ENCODE measurements around the gene NCAM1.

The NCAM1 gene

DNA sequence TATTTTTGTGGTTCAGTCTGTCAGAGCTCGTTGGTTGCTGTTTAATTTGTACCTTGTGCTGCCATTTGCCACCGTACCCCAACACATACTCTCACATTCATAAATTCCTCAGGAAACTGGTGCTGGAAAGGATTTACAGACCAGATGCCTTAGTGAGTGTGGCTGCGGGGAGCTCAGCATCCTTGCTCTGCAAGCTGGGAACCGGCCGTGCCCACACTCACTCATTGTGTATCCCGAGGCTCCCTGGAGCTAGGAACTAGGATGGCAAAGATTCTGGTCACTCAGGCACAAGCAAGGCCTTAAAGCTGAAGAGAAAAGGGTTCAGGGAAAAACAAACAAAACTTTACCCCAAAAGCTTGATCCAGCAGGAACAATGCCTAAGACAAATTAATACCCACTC is 288.6 kb downstream of the NCAM1 start:
- DNase-seq (ENCODE audit: low read depth in 2 of 2): no peak

DNA sequence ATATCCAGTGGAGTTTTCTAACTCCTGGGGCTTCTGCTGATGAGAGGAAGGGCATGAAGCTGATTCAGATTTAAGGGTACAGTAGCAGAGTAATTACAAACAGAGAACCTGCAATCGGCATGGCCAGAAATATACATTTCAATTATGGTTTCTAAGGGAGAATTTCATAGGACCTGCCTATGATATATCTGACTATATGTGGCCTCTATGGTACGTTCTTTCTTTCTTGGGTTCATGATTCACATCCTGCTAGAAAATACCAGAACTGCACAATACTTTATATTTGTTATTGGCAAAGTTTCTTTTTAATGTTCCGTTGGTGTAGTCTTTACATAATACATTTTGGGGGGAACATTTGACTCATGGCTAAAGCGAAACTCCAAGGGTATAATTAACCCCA is 290.1 kb downstream of the NCAM1 start:
- no peak for DNase-seq (ENCODE audit: low read depth in 2 of 2)

DNA sequence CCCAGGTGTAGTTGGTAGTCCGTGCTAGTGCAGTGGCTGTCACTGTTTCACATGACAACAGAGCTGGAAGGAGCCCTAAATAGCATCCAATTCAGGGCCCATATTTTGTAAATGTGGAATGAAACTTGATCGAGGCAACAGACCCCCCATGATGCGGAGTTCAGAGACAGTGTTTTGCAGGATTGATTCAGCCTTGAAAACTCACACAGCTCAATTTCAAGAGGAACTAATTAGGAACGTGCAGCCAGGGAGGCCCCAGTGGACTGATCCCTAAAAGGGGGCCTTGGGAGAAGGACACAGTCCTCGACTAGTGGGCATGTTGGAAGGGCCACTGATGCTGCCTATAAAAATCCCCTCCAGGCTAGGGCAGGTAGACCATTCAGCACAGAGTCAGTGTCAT is 292.2 kb downstream of the NCAM1 start:
- DNase-seq (ENCODE audit: low read depth in 2 of 2): no peak

DNA sequence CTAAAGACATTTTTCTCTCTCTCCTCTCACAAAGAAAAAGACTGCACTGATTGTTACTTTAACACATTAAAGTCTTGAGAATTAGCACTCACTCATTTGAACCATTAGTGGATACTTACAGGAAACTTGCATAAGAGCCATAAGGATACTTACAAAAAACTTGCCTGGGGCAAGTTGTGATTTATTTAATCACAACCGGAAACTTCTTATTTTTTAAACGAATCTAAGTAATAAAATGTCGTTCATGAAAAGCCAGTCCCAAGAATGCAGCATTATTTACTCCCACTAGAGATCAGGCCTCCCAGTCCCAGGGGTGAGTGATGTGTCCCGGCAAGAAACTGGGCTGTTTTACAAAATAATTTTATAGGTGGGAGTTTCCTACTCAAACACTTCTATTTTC is 293.9 kb downstream of the NCAM1 start:
- no peak for DNase-seq (ENCODE audit: low read depth in 2 of 2)

DNA sequence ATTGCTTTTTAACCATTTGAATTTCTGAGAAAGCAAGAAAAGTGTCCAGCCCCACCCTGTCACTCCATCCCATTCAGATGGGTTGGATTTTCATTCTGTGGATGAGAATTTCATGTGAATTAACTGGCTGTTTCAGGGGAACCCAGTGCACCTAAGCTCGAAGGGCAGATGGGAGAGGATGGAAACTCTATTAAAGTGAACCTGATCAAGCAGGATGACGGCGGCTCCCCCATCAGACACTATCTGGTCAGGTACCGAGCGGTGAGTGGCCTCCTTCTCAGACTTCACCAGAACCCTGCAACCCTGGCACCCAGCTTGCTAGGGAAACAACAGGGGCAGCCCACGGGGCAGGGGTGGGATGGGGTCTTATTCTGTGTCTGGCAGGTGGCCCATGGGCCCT is 294.5 kb downstream of the NCAM1 start:
- DNase-seq (ENCODE audit: low read depth in 2 of 2): no peak

DNA sequence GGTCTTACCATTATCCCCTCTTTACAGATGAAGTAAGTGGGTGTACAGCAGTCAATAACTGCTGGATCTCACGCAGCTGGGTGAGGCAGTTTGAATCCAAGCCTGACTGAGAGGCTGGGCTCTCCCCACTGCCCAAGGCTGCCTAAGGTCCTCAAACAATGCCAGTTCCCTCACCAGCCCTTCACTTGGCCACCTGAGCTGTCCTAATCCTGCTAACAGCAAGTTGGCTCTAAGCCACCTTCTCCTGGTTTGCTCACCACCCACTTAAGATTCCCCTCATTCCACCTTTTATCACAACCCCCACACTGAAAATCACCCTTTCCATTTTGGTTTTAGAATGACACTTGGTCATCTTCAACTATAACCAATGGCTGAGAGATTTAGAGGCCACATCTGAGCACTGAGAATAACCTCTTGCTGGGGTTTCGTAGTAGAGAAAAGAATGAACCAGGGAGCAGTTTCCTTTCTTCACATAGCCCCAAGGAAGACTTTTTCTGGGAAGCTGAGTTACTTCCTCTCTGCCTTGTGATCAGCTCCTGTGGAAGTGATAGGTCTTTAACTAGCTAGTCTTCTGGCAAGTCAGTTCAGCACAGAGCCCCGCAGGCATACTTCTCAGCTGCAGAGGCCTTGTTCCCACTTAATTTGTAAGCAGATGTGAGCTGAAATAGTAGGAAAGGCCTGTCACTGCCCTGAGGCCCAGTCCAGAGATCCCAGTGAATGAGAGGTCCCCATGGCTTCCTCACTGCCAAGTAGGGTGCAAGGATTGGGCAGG is 295.4 kb downstream of the NCAM1 start:
- no peak for DNase-seq (ENCODE audit: low read depth in 2 of 2)

DNA sequence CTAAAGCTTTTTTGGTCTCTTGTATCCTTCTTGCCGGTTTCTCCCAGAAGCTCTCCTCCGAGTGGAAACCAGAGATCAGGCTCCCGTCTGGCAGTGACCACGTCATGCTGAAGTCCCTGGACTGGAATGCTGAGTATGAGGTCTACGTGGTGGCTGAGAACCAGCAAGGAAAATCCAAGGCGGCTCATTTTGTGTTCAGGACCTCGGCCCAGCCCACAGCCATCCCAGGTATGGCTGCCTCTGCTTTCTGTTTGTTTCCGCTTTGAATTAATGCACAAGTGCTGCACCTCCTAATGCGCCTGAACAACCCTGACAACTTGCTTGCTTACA is 298.8 kb downstream of the NCAM1 start:
- no peak for DNase-seq (ENCODE audit: low read depth in 2 of 2)

DNA sequence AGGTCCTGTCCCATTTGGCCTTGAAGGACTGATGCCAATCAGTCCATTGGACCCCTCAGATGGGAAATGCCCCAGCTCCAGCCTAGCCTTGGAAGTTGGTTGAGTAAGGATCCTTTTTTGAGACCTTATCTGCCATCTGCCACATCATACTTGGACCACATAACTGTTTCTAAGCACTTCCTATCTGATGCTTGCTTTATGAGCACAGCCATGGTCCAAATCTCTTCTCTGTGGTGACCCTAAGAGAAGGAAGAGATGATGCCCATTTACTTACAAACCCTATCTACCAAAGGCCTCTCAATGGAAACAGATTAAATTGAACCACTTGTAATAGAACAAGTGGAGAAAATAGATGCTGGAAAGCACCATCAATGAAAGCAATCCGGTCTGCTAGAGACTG is 299.3 kb downstream of the NCAM1 start:
- DNase-seq (ENCODE audit: low read depth in 2 of 2): no peak

DNA sequence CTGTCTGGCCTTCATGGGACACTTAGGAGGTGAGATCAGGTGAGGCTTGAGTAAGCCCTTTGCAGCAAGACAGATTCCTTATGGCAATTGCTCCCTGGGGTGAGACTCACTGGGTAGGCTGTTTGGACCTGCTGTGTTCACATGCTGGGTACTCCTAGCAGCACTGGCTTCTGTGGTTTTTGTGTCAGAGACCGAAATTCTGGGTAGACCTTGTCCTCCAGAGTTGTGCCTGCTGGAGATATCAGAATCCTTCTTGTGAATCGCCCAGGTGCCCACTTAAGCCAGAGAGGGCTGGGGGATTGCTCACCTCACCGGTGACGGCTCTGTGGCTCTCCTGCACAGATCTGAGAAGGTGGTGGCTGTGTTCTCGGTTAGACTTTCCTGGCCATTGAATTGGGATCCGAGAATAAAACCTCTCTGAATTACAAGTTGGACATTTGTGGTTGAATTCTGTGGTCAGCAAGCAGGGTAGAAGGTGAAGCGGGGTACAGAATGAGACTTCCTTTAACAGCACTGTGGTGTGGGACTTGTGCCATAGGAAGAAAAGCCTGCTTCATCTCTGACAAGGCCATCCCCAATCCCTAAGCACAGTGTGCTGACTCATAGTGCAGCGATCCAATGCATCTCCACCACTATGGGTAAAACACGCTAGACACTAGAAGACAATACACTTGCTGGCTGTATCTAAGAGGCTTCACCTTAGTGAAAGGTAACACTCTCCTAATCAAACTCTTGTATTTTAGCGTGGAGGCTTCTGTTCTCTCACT is 300.7 kb downstream of the NCAM1 start:
- DNase-seq (ENCODE audit: low read depth in 2 of 2): no peak

DNA sequence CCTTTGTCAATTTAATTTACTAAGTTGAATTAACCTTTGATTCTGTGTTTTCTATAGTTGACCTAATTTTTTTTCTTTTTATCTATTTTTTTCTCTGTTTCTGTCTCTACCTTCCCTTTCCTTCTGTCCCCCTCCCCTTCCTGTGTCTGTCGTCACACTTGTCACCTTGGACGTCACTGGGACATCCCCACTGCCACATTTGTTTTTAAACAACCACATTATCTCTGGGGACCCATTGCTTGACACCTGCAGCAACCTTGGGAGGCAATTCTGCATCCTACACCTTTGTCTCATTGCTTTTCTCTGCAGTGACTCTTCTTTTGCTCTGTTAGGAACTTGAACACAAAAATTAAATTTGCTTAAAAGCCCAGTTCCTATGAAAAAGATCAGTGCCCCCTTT is 301.4 kb downstream of the NCAM1 start:
- DNase-seq (ENCODE audit: low read depth in 2 of 2): no peak

DNA sequence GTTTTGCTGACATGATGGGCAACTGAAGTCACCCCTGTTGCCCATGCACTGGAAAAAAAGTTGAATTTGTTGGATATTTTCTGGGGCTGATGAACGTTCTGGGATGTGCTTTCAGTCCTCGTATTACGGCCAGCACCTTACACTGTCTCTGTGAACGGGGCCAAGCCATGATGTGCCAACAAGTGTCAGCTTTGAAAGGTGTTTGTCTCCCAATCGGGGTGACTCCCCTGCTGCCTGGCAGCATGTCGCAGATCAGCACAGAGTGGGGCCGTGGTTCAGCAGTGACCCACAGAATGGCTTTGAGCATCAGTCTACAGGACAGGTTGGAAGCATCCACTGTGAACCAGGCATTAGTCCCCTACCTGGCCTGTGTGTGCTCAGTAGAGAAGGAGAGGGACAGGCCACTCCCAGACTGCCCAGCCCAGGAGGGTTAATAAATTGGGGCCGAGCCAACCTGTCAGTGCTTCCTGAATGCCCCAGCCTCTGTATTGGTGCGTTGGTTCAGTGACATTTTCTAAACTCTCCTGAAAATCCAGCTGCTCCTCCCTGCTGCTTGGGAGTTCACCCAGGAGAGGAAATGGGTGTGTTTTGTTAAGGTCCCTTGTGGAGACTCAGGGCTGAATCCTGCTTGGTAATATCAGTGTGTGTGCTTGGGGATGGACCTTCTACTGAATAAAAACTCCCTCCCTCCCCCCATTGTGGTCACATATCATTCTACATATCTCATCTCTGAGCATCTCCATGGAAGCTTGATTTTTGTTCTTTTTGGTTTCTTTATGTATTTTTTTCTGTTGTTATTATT is 302.4 kb downstream of the NCAM1 start:
- no peak for DNase-seq (ENCODE audit: low read depth in 2 of 2)

DNA sequence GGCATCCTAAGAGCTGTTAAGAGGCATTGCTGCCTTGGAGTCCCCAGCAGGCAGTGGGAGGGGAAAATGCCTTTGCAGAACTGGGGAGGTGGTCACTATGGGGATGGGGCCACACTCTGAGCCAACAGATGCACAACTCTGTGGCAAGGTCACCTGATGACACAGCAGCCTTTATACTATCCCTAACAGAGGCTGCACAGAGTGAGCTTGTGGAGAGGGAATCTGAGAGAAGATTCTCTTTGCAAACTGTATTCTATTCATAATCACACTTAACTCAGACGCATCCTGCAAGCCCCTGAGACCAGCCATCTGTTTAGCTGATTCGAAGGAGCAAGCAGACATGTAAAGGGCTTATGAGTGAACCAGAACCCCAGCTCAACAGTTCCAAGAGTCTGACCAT is 304.1 kb downstream of the NCAM1 start:
- DNase-seq (ENCODE audit: low read depth in 2 of 2): no peak

DNA sequence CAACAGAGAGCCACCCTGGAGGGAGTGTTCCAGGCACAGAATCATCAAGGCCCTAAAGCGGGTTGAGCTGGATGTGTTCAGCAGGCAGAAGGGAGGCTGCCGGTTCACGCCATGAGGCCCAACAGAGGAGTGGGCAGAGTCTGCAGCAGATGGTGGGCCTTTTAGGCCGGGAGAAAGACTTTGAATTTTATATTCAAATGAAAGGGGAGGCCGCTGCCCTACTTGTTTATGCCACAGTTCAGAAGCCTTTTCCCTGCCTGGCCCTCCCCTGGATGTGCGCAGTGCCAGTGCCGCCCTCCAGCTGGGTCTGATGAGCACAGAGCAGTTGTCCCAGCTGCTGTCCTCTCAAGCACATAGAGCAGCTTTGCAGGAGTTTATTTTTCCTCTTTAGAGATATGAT is 306.3 kb downstream of the NCAM1 start:
- no peak for DNase-seq (ENCODE audit: low read depth in 2 of 2)

DNA sequence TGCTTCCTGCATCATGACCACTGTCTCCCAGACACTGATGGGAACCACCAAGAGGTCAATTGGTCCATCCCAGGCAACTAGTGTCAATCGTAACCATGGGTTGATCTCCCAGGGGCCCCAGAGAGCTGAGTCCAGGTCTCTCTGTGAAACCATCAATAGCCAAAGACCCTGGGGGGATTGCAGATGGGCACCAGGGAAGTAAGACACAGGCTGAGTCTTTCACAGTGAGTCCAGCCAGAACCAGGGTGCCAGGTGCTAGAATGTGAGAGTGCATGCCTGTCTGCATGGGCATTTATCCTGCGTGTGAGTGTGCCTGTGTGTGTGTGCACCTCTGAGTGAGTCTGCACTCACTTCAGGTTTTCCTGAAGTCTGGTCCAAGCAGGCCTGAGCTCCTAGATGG is 307.9 kb downstream of the NCAM1 start:
- no peak for DNase-seq (ENCODE audit: low read depth in 2 of 2)

DNA sequence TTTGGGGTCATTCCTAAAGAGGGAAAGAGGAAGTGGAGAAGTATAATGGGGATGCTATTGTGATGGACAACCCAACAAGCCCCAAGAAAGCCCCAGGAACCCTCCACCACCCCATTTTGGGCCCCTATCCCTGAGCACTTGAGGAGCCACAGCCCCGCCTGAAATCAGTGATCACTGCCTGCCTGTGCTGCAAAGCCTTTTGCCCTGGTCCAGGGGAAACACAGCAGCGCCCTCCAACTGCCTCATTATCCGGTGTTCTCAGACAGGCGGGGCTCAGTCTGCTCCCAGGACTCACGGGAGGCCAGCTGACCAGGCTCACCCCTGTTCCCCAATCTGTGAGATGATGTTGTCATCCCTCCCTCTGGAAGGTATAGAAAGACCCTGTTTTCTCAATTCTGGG is 308.4 kb downstream of the NCAM1 start:
- DNase-seq (ENCODE audit: low read depth in 2 of 2): no peak

DNA sequence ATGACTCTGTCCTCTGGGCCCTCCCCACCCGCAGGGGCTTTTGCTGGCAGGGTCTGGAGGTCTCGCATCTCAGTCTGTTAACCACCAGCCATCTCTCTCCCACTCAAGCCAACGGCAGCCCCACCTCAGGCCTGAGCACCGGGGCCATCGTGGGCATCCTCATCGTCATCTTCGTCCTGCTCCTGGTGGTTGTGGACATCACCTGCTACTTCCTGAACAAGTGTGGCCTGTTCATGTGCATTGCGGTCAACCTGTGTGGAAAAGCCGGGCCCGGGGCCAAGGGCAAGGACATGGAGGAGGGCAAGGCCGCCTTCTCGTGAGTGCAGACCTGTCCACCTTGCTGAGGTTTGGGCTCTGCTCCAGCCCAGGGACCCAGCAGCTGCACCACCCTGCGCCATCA is 308.9 kb downstream of the NCAM1 start:
- DNase-seq (ENCODE audit: low read depth in 2 of 2): no peak

DNA sequence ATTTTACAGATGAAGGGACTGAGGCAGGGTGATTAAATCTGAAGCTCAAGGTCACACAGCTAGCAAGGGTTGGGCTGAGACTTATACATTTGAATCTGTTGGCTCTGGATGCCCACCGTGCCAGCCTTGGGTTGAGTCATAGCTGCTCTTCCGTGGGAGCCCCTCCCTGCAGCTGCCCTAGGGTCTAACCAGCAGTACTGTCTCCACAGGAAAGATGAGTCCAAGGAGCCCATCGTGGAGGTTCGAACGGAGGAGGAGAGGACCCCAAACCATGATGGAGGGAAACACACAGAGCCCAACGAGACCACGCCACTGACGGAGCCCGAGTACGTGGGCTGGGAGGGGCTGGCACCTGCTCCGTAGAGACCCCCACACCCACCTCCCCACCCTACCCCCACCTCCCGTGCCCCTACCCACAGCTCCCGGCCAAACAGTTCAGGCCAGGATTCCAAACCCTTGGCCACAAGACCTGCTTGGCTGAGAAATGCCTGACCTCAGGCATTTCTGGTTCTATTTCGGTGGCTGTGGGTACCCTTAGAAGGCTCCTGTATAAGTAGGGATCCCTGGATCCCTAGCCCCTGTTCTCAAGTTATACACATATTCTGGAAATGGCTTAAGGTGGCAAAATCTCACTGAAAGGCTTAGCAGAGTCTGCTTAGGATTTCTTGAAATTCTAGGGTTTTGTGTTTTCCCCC is 310.5 kb downstream of the NCAM1 start:
- no peak for DNase-seq (ENCODE audit: low read depth in 2 of 2)

DNA sequence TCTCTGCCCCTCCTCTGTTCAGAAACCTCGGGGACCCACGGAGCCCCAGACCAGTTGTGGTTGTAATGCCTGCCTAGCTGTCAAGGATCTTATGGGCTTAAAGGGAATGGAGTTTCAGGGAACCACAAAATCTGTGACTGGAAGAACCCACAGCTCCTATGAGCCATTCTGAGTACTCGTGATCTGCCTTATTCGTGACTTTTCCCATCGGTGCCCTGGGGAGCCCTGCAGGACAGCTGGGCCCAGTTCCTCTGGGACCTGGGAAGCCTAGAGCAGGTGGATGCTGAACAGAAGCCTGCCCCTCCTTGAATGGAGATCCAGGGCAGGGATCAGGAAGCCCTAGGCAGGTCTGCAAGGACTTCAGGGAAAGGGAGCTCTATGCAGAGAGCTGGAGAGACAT is 311.1 kb downstream of the NCAM1 start:
- DNase-seq (ENCODE audit: low read depth in 2 of 2): no peak

DNA sequence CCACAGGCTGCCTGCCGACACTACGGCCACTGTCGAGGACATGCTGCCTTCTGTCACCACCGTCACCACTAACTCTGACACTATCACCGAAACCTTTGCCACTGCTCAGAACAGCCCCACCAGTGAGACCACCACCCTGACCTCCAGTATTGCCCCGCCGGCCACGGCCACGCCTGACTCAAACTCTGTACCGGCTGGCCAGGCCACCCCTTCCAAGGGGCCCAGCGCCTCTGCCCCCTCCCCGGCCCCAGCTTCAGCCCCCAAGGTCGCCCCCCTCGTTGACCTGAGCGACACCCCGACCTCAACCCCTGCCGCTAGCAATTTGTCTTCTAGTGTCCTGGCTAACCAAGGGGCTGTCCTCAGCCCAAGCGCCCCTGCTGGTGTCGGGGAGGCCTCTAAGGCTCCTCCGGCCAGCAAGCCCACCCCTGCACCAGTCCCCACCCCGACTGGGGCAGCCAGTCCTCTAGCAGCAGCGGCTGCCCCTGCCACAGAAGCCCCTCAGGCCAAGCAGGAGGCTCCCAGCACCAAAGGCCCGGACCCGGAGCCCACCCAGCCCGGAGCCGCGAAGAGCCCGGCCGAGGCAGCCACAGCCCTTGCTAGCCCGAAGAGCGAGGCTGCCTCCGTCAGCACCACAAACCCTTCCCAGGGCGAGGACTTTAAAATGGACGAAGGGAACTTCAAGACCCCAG is 311.9 kb downstream of the NCAM1 start:
- DNase-seq (ENCODE audit: low read depth in 2 of 2): no peak

DNA sequence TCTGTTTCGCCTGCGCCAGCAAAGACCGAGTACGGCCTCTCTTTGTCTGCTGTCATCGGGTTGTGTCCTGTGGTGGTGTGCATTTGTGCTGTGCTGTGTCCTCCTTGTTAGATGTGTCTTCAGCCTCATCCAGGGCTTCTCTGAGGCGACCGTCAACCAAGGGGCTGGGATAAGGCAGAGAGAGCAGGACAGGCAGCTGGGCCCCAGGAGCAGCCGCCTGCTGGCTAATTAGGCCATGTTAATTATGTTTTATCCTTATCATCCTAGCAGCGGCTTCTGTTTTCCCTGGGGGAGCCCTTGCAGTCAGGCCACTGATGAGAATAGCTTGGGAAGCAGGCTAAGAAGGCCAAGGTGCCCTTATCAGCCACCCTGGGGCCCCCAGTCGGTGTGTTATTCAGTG is 312.5 kb downstream of the NCAM1 start:
- no peak for DNase-seq (ENCODE audit: low read depth in 2 of 2)

DNA sequence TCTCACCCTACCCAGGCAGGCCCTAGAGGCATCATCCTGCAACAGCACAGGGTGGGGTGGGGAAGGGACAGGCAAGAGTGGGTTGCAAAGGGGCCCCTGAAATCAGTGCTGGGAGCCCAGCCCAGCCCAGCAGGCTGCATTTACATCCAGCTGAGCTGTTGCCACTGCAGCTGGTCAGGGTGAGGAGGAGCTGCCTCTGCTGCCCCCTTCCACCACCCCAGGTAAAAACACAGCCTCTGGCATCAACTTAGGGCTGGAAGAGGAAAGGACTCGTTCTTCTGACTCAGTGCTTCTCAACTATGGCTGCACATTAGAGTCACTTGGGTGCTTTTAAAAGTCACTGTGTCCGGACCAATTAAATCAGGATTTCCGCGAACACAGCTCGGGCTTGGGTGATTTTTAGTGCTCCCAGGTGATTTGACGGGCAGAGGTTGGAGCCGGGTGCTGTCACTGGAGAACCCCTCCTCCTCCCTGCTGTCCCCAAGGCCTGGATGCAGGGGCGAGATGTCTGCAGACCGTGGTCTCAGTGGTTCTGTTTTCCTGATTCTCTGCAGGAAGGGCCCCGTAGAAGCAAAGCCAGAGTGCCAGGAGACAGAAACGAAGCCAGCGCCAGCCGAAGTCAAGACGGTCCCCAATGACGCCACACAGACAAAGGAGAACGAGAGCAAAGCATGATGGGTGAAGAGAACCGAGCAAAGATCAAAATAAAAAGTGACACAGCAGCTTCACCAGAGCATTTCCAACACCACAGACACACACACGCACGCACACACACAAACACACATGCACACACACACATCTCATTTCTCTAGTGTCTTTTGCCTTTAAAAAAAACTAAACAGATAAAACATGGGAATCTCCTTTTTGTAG is 313.7 kb downstream of the NCAM1 start:
- no peak for DNase-seq (ENCODE audit: low read depth in 2 of 2)
